Measurements from ENCODE around the gene CDH23.

CDH23 gene

DNA sequence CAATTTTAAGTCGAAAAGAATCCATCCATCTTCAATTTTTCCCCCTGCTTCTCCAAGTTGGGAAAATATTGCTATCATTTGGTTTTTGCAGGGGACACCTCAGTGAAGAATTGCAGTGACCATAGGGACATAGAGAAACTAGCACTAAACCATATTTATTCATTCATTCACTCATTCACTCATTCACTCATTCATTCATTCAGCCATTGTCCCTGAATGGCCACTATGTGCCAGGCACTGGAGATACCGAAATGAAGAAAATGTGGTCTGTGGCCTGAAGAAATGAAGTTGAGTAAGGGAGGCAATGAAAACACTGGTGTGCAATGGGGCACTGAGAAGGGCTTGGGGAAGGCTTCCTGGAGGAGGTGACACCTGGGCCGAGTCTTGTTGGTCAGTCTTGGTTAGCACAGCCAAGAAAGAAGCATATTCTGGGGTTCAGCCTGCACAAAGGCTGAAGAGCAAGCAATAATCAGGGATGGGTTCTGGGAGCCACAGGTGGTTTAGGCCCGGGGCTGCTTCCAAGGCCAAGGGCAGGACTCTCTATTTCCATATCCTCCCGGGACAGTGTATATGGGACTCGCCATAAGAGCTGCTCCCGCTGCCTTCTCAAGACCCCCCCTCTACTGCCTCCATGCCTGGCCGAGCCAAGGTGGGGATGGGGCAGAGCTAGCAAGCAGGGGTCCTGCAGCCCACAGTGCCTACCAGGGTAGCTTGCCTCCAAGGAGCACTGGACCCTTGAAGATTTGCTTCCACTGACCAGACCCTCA lies 348.4 kb downstream of the CDH23 start:
- DNase-seq (ENCODE audit: low read depth): no peak

DNA sequence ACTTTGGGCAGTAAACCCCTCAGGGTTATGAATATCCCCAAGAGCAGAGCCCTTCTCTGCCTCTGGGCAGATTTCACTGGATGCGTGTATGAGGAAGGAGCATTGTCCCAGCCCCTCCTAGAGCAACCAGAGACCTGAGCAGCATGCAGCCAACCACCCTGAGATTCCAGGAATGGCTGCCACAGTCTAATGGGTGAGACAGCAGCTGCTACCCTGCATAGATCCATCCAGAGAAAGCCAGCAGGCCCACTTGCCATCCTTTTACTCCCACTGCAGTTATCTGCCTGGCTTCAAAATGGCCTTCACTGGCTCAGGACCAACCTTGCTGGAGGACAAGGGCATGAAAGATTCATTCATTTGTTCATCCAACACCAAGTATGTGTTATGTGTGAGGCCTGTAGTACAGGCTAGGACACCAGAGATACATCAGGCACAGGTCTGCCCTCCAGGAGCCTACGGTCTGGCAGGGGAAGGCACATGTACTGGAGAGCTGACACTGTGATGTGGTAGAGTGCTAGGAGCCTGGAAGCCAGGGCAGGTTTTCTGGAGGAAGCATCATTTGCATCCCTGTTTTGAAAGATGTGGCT lies 349.0 kb downstream of the CDH23 start:
- no peak for DNase-seq (ENCODE audit: low read depth)

DNA sequence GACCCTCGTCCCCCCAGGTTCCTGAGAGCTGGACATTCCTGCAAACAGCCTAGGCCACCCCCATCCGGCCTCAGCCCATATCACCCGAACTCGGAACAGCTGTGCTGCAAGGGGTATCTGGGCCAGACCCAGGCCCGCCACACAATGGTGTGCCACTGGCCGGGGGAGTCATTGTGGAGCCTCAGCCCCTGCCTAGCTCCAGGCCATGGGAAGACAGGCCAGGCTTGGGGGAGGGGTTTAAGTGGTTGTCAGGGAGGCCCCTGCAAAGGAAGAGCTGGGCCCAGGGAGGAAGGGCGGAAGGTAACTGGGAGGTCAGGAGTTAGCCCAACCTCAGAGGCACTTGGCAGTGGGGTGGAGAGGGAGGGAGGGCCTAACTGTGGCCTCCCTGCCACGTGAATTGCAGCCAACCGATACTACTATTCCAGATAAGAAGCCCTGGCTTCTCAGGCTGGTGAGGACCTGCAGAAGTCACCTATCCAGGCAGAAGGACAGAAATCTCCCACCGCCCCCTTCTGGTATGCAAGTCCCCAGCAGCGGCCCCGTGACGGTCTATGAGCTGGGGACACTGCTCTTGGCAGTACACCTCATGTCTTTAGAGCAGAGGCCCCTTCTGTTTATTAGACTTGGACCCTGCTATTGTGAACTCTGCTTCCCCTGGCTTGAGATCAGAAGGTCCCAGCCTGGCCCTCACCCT lies 349.8 kb downstream of the CDH23 start:
- DNase-seq (ENCODE audit: low read depth): no peak

DNA sequence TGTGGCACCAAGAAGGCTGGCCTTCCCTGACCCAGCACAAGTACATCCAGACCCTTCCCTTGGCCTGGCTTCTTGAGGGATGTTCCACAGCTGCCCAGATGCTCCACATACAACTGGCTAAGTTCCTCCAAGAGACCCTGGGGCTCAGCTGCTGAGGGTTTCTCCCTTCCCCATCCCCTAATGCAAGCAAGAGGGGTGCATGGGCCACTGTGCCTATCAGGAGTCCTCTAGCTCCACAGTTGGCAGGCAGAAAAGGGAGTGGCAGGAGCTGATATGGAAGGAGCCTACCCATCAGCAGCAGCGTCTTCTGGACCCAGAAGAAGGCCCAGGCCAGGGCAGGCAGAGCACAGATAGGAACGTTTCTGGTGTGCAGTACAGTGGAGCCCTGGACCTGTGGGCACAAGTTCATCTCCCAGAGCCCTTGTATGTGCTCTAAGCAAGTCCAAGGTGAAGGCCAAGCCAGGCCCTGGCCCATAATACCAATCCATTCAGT lies 350.4 kb downstream of the CDH23 start:
- DNase-seq (ENCODE audit: low read depth): no peak

DNA sequence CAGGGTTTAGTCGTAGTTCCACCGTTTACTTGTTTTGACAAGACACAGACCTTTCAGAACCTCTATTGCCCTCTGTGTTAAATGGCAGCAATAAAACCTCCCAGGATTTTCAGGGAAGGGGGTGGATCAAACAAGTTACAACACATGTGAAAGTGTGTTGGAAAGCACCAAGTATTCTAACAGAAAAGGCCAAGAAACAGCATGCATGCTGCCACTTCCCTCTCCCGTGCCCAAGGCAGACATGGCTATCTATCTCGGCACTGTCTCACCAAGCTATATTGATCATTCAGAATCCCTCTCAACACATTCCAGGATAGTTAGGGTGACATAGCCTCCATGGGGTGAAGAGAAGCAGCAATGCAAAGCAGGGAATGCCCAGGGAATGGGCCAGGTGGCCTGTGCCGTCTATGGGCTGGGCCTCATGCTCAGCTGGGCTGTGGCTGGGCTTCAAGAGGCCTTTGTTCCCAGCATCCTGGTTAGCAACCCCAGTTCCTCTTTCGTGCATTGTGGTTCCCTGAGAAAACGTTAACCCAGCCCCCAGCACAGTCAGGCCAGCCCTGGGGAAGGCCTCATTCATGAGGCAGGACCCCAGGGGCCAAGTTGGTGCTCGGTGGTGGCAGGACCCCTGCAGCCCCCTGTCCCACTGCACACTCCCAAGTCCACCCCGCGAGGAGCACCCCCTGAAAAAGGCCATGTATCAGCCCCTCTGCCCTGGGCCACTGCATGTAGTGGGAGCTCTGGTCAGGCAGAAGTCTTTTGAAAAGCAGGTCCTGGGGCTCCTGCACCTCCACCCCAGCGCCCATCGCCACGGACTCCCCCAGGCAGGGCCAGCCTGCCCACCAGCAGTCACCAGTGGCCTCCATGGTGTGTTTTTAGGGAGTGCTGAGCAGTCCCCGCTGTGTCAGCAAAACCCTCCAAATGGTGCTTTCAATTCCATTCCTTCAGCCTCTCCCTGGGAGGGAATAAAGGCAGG lies 351.1 kb downstream of the CDH23 start:
- DNase-seq (ENCODE audit: low read depth): no peak

DNA sequence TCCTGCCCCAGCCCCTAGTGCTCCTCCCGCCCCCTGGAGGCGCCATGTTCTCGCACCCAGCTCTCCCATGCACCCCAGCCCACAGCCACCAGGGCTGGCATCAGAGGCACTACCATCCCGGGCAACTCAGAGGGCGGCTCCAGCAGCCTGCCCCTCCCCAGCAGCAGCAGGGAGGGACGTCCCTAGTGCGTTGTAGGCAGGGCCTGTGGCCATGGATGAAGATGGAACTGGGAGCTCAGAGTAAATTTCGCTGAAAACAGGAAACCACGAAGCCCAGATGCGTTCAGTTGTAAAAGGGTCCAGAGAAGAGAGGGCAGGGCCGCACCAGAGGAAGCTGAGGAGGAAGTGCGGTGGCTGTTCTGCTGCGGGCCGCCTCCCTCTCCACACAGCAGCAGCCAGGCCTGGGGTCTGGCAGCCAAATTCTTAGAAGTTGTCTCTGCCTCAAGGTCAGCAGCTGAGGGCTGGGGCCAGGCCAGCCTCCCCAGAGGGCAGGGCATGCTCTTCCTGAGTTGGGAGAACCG lies 352.0 kb downstream of the CDH23 start:
- peak; percentile 48 for DNase-seq (ENCODE audit: low read depth)

DNA sequence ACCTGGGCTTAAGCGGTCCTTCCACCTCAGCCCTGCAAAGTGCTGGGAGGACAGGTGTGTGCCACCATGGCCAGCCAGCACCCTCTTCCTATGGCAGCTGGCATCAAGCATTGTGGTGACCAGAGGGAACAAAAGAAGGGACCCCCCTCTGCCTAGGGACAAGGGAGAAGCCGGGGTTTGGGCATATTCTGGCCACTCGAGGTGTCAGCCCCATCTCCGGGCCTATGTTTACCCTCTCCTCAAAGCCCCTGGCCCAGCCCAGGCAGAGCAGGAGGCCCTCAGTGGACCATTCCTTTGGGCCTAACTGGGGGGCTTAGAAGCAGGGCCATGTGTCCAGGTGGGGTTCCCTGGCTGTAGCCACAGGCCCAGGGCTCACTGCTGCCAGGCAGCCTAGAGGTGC lies 352.7 kb downstream of the CDH23 start:
- DNase-seq (ENCODE audit: low read depth): no peak

DNA sequence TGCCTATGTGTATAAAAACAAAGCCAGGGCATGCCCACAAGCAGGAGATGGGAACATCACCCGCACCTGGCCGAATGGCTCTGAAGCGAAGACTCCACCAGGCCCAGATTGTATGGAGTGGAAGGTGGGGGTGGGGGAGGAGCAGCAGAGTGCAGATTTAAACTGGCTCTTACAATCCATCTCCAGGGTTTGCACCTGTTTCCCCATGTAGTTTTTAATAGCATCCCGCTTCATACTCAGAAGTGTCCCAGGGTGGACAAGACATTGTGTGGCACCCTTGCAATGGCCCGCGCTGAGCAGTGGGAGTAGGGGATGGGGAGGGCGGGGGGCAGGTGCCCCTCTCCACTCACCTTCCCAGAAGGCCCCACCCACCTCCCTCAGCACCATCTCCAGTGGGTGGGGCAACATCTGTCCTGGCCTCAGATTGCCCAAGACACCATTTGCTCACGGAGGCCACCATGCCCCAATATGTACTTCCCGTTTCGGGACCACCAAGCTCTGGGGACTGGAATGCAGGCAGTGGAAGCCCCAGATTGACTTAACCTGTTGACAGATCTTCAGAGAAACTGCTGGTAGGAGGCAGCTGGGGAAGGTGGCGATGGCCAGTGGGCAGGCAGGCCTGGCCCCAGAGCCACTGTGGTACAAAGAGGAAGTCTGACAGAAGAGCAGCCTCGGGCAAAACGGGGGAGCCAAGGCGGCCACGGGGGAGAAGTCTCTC lies 353.6 kb downstream of the CDH23 start:
- no peak for DNase-seq (ENCODE audit: low read depth)

DNA sequence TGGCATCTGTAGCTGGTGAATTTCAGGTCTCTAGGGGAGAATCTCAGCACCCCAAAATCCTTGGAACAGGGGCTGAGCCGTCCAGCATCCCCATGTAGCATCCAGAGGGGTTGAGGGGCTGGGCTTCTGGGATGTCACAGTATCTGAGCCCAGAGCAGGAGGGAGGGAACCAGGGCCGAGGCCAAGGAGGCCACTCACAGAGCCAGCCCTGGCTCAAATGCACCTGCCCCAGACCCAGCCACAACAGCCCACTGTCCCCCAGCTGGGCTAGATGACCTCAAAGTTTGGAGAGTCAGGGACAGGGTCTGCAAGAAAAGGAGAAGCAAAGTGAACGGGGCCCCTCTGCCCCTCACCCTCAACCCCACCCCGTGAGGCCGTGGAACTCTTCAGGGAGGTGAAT lies 354.3 kb downstream of the CDH23 start:
- no peak for DNase-seq (ENCODE audit: low read depth)

DNA sequence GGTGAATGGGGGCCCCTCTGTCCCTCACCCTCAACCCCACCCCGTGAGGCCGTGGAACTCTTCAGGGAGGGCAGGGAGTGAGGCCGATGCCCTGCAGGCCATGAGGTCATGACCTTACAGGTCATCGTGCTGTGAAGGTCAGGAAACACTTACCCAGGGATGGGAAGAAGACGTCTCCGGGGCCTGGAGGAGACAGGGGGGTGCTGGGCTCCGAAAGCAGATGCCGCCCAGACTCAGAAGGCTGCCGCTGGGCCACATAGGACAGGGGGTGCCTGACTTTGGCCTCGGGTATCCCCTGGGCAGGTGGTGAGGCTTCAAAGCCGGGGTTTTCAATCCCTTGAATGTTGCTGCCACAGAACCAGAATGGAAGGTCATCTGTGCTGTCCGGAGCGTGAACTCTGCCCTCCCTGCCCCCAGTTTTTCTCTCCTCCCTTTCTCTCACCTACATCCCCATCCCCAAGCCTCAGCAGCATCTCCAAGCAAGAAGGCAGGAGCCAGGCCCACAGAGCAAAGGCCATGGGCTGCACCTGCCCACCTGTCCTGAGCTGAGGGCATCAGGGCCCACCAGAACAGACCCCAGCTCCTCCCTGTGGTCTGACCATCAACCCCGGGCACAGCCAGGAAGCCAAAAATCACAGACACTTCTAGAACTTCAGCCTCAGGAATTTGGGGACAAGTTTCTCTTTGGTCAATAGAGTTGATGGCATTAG lies 354.9 kb downstream of the CDH23 start:
- no peak for DNase-seq (ENCODE audit: low read depth)

DNA sequence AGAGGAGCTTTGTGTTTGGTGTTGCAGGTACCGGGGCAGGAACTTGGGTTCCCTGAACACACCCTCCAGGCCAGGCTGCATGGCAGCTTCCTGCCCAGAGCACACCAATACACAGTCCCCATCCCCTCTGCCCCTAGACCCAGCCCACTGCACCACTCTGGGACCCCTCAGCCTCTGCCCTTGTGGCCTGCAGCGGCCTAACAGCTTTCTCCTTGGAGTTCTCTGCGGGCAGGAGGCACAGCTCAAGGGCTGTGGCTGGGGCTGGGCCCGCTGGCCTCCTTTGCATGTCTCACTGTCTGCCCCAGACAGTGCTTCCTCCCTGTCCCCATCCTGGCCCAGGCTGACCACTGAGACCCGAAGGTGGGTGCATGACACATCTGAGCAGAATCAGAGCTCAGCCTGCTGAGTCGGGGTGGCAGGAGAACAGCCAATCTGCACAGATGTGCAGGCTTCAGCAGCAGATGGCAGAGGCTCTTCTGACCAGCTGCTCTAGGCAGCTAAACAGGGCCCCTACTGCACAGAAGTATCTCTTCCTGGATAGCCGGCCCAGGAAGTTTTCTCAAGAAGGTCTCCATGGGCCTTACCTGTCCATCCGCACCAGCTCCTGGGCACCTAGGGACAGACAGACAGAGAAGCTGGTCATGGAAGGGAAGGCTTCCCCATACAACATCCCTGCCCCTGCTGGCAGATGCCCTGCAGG lies 355.8 kb downstream of the CDH23 start:
- DNase-seq (ENCODE audit: low read depth): no peak

DNA sequence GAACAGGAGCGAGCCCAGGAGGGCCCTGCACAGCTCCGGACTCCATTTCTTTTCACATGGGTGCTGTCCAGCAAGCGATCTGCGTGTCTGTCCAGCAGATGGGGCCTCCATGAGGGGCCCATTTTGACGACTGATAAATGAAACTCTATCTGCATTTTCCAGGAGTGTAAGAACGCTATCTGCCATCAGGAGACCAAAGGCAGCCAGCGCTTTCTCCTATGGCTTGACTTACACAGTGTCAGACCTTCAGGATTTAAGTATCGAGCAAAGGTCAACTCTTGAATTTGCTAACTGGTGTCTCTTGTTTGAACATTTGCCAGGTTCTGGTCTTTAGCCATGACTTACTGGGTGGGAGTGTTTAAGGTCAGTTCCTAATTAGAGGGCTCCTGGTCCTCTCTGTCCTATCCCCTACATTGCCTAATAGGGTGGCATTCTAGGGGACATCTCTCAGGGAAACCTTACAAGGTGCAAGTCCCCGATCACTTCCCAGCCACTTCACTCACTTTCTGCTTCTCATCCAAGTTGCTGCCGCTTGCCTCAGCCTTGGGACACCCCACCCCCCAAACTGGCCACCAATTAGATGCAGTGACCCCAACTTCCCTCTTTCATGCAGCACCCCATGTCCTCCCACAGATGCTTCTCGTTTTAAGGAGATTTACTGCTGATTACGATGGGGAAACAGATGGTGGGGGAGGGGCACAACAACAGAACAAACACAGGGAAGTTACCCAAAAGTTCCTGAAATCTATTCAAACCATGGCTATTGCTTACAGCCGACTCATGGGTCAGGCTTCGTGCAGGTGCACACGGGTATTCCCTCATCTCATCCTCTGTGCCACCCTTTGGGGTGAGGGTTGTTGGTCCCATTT lies 356.6 kb downstream of the CDH23 start:
- DNase-seq (ENCODE audit: low read depth): no peak

DNA sequence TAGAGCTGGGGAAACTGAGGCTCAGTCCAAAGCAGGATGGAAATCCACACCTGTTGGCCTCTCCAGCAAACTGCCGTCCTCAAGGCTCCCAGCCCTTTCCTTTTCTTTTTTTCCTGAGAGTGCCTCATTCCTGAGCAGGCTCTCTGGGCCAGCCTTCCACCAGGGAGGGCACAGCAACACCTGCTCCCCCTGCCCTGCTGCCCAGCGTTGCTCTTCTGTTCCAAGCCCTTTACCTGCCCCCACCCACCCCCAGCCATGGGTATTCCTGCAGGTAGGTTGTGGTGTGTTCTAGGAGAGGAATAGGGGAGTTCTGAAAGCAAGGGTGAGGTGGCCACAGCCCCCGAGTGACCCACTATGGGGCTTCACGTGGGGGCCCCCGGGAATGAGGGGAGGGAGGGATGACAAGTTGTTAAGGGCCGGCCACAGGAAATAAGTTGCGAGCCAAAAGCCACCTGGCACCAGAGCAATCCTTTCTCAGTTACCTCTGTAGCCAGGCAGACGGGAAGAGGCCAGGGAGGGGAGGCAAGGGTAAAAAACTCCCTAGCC lies 357.3 kb downstream of the CDH23 start:
- DNase-seq (ENCODE audit: low read depth): no peak

DNA sequence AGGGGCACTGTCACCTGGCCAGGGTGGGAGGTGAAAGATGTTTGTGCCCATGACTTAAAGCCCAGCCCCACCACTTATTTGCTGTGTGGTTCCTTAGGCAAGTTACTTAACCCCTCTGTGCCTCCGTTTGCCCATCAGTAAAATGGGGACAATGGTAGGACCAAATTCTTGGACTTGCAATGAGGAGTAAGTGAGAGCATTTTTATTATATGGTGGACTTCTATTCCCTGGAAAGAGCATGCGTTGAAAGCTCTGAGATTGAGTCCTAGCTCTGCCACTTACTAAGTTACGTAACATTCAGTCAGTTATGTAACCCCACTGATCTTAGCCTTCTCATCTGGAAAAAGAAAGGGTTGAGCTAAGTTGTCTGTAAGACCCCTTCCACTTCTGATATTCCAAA lies 357.8 kb downstream of the CDH23 start:
- no peak for DNase-seq (ENCODE audit: low read depth)

DNA sequence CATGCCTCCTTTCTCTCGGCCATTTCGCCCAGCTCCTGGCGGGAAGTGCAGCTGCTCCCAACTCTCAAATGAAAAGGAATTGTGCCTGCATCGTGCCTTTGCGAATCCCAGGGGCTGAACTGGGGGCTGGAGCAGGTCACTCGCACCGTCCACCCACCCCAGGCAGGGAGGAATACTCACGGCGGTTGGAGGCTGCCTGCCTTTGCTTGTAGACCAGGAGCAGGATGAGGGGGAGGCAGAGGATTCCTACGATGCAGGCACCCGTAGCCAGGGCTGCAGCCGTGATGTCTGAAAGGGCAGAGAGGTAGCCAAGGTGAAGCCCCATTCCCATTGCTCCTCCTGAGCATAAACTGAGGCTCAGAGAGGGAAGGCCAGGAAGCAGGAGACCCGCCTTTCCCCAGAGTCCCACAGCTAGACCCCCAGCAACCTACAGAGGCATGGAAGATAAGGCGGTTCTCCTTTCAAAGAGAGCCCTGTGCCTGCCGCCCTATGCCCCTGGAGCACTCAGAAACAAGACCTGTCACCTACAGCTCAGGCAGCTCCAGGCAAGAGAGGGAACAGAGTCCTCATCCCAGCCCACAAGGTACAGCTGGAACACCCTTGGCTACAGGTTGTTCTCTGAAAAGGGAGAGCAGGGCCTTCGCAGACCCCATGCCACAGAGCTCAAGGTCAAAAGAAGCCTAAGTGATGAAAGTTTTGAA lies 358.6 kb downstream of the CDH23 start:
- no peak for DNase-seq (ENCODE audit: low read depth)

DNA sequence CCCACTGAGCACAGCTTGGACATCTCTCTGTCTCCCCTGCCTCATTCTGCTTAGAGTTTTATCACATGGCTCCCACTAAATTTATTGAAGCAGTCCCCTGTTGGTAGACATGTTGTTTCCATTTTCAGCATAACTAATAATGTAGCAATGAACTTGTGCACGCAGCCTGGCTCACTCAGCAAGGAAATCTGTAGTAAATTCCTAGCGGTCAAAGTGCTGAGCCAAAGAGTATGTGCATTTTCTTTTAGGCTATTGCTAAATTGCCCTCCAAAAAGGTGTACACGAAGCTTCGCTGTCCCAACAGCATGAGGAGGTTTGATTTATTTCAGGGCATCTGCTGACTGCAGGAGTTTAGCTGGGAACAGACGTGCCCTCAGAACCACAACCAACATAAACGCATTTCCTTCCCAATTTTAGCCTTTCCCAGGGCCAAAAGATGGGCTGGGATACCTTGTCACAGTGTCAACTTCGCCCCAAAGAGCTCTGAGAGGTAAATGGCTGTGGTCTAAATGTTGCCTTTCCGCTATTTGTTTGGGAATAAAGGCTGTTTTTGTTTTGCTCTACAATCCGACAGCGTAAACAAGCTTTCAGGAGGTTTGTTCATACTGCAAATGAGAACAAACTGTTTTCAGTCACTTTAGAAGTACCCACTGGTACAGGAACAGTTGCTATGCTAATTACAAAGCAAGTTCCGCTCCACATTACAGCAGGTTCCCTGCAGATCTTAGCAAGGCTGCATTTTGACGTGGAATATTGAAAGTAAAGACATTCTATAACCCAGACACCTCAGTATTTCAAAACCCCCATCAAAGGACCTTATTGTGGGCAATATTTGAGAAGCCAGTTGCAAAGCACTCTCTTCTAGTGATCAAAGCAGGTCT lies 359.8 kb downstream of the CDH23 start:
- DNase-seq (ENCODE audit: low read depth): no peak

DNA sequence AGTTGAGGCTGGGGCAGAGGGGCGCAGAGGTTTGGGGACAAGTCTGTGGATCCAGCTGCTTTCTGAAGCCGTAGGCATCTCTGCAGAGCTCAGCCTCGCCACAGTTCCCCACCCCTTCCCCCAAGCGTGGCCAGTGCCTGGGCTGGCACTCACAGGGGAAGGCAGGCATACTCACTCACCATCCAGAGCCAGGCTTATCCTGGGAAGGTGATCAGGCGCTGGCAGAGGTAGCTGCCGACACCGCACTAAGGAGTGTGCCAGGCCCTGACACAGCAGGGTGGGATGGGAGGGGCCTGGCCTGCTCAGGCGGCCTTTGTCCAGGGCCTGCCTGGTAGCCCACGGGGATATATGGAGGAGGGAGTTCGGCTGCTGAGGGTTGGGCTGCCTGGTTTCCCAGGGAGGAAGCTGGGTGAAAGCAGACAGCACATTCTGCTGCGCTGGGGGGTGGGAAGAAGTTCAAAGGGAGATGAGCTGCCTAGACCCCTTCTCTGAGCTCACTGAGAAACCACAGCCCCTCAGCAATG lies 360.7 kb downstream of the CDH23 start:
- no peak for DNase-seq (ENCODE audit: low read depth)

All from stimulated activated CD8-positive, alpha-beta memory T cell treated with anti-CD3 and anti-CD28 coated beads, Interleukin-12 subunit alpha, Interleukin-12 subunit beta, amount 100 ng/mL, for 4 hours (primary cell).